HepG2 (cell line): Measurements from ENCODE around the gene FAM174A. TPM values are rescaled to one million over a fixed set of nuclear protein-coding genes. Genes with fewer than 3 reads are reported as not detected.

Source experiments
- CCDC6 ChIP-seq: sonication (generic); formaldehyde crosslinking; IDR thresholded peaks from 2 replicates; pipeline ENCODE4 v1.8.1; 2022; ENCODE audit warnings: mild to moderate bottlenecking, missing genetic modification reagents, moderate library complexity
- CENPX ChIP-seq: sonication (generic); formaldehyde crosslinking; IDR thresholded peaks from 2 replicates; pipeline ENCODE4 v1.9.0; 2021; ENCODE audit warnings: mild to moderate bottlenecking, missing genetic modification reagents, moderate library complexity
- DRAP1 ChIP-seq: IDR thresholded peaks from 2 replicates; pipeline ENCODE4 v1.6.1; 2016; ENCODE audit warnings: missing genetic modification reagents, missing compliant biosample characterization
- EEA1 ChIP-seq: sonication (generic); formaldehyde crosslinking; IDR thresholded peaks from 2 replicates; pipeline ENCODE4 v1.5.1; 2020; ENCODE audit warnings: mild to moderate bottlenecking, missing genetic modification reagents, borderline replicate concordance
- GATAD2A ChIP-seq: IDR thresholded peaks from 2 replicates; pipeline ENCODE4 v1.6.1; 2016
- GTF2F1 ChIP-seq: fragments of 150-350 bp; IDR thresholded peaks from 2 replicates; pipeline ENCODE4 v1.6.1; 2014; ENCODE audit warnings: low read length
- JUND ChIP-seq: sonication (generic); formaldehyde crosslinking; IDR thresholded peaks from 2 replicates; pipeline ENCODE4 v1.8.0; 2022; ENCODE audit warnings: mild to moderate bottlenecking, missing genetic modification reagents
- KDM1A ChIP-seq: IDR thresholded peaks from 2 replicates; pipeline ENCODE4 v1.6.1; 2016; ENCODE audit warnings: missing compliant biosample characterization
- KDM5A ChIP-seq: fragments of 200-600 bp; sonication (generic); IDR thresholded peaks from 2 replicates; pipeline ENCODE4 v1.7.0; 2018; ENCODE audit warnings: antibody characterized with exemption, mild to moderate bottlenecking, low read length, borderline replicate concordance
- MAF1 ChIP-seq: sonication (generic); formaldehyde crosslinking; IDR thresholded peaks from 2 replicates; pipeline ENCODE4 v1.5.0; 2020; ENCODE audit warnings: missing genetic modification reagents, borderline replicate concordance
- NR0B2 ChIP-seq: sonication (generic); formaldehyde crosslinking; IDR thresholded peaks from 2 replicates; pipeline ENCODE4 v1.4.0; 2020; ENCODE audit warnings: mild to moderate bottlenecking, missing genetic modification reagents
- RFX5 ChIP-seq: IDR thresholded peaks from 2 replicates; pipeline ENCODE4 v1.6.1; 2011; ENCODE audit warnings: low read depth, low read length, improper control_type of control experiment
- RORA ChIP-seq: sonication (generic); formaldehyde crosslinking; IDR thresholded peaks from 2 replicates; pipeline ENCODE4 v1.5.0; 2020; ENCODE audit warnings: mild to moderate bottlenecking, missing genetic modification reagents, moderate library complexity
- SCMH1 ChIP-seq: sonication (generic); formaldehyde crosslinking; IDR thresholded peaks from 2 replicates; pipeline ENCODE4 v1.9.0; 2021; ENCODE audit warnings: missing genetic modification reagents, mild to moderate bottlenecking, borderline replicate concordance
- TBX3 ChIP-seq: fragments of 450-650 bp; IDR thresholded peaks from 2 replicates; pipeline ENCODE4 v1.6.1; 2017; ENCODE audit warnings: antibody characterized with exemption, mild to moderate bottlenecking, inconsistent platforms, borderline replicate concordance
- TCF7 ChIP-seq: sonication (generic); IDR thresholded peaks from 2 replicates; pipeline ENCODE4 v1.6.1; 2016; ENCODE audit warnings: antibody characterized with exemption, low read depth
- TRIM24 ChIP-seq: sonication (generic); formaldehyde crosslinking; IDR thresholded peaks from 2 replicates; pipeline ENCODE4 v1.8.0; 2022; ENCODE audit warnings: mild to moderate bottlenecking, missing genetic modification reagents
- U2AF1 ChIP-seq: fragments of 200-400 bp; formaldehyde crosslinking; optimal IDR thresholded peaks from 2 replicates; pipeline ENCODE3; 2017; ENCODE audit warnings: mild to moderate bottlenecking, low read depth, low read length
- ZFP90 ChIP-seq: sonication (generic); formaldehyde crosslinking; IDR thresholded peaks from 2 replicates; pipeline ENCODE4 v1.8.0; 2022; ENCODE audit warnings: missing genetic modification reagents, mild to moderate bottlenecking, inconsistent platforms, borderline replicate concordance
- ZGPAT ChIP-seq: IDR thresholded peaks from 2 replicates; pipeline ENCODE4 v1.6.1; 2016; ENCODE audit warnings: mild to moderate bottlenecking
- ZNF160 ChIP-seq: sonication (generic); formaldehyde crosslinking; IDR thresholded peaks from 2 replicates; pipeline ENCODE4 v1.8.0; 2022; ENCODE audit warnings: mild to moderate bottlenecking, inconsistent platforms, missing genetic modification reagents
- ZNF296 ChIP-seq: sonication (generic); formaldehyde crosslinking; conservative IDR thresholded peaks from 2 replicates; pipeline ENCODE4 v1.5.0; 2020; ENCODE audit warnings: mild to moderate bottlenecking, missing genetic modification reagents
- ZNF343 ChIP-seq: sonication (generic); formaldehyde crosslinking; IDR thresholded peaks from 2 replicates; pipeline ENCODE4 v1.4.0; 2020; ENCODE audit warnings: mild to moderate bottlenecking, missing genetic modification reagents
- ZNF572 ChIP-seq: sonication (generic); formaldehyde crosslinking; IDR thresholded peaks from 2 replicates; pipeline ENCODE4 v1.5.1; 2020; ENCODE audit warnings: mild to moderate bottlenecking, missing genetic modification reagents
- ZNF784 ChIP-seq: sonication (generic); formaldehyde crosslinking; IDR thresholded peaks from 2 replicates; pipeline ENCODE4 v1.5.1; 2020; ENCODE audit warnings: missing genetic modification reagents, mild to moderate bottlenecking, borderline replicate concordance
- ZNF800 ChIP-seq: sonication (generic); formaldehyde crosslinking; IDR thresholded peaks from 2 replicates; pipeline ENCODE4 v1.4.0; 2020; ENCODE audit warnings: missing genetic modification reagents
- polyA plus RNA-seq, 8 experiments: library from polyadenylated mRNA; depleted of rRNA in 3 of 8; stranded (reverse) in 7 of 8; unstranded in 1 of 8; fragments of >200 nt; fragmentation: Illumina TruSeq in 4 of 8; extraction: Trizol in 4 of 8; gene quantifications; 2 replicates each; pipeline versions ENCODE4 v1.2.1 to v1.2.3, GENCODE V29; 2011 to 2016; ENCODE audit warnings: low read depth in 4 of 8, missing spikeins in 1 of 8, mixed read lengths in 1 of 8; ENCODE audit not compliant: insufficient read depth in 1 of 8
- total RNA-seq, 5 experiments: library from RNA; depleted of rRNA; stranded (reverse); fragments of >200 nt; fragmentation: Illumina TruSeq; extraction: Trizol; gene quantifications; 2 replicates each; pipeline ENCODE4 v1.2.3, GENCODE V29; 2016; ENCODE audit warnings: low read depth in 1 of 5

Gene FAM174A
- total and polyA plus RNA-seq, 2 of the 13 experiments (the other 11 are each of a cell fraction or from before 2014, with no cell fraction given) = 6.8 to 7.8 TPM

GRCh38 chr5:100535060-100536005 is at the start of gene FAM174A (continued):
- TF ChIP-seq NR0B2 (CRISPR knock-in tag) (no peak), GATAD2A (peak; percentile 37; the same call in 1 of the 2 replicates), ZGPAT (CRISPR knock-in tag) (peak; percentile 77), ZFP90 (CRISPR knock-in tag) (peak; percentile 93; the same call in 1 of the 2 replicates), U2AF1 (no peak), KDM5A (no peak; the same call in 1 of the 2 replicates), ZNF784 (no peak), JUND (CRISPR knock-in tag) (peak; percentile 15; the same call in 1 of the 2 replicates), DRAP1 (peak; percentile 89), GTF2F1 (no peak), TCF7 (no peak), SCMH1 (CRISPR knock-in tag) (no peak), EEA1 (CRISPR knock-in tag) (peak; percentile 65), MAF1 (CRISPR knock-in tag) (no peak), KDM1A (CRISPR knock-in tag) (no peak), TBX3 (no peak), CCDC6 (CRISPR knock-in tag) (peak; percentile 67; the same call in 1 of the 2 replicates), RORA (CRISPR knock-in tag) (no peak), ZNF296 (CRISPR knock-in tag) (no peak), ZNF160 (no peak), ZNF343 (CRISPR knock-in tag) (peak; percentile 85; the same call in 1 of the 2 replicates), CENPX (CRISPR knock-in tag) (no peak), ZNF572 (peak; percentile 53; the same call in 1 of the 2 replicates), TRIM24 (no peak), RFX5 (peak; percentile 83), ZNF800 (no peak)
